ENCODE results near the gene ARHGAP4. TPM values are rescaled to one million over a fixed set of nuclear protein-coding genes. Genes with fewer than 3 reads are reported as not detected.

The ARHGAP4 gene
- total and polyA plus RNA-seq, 2 of the 4 experiments (the other 2 are of a cell fraction): 0.18 to 0.72 TPM

DNA sequence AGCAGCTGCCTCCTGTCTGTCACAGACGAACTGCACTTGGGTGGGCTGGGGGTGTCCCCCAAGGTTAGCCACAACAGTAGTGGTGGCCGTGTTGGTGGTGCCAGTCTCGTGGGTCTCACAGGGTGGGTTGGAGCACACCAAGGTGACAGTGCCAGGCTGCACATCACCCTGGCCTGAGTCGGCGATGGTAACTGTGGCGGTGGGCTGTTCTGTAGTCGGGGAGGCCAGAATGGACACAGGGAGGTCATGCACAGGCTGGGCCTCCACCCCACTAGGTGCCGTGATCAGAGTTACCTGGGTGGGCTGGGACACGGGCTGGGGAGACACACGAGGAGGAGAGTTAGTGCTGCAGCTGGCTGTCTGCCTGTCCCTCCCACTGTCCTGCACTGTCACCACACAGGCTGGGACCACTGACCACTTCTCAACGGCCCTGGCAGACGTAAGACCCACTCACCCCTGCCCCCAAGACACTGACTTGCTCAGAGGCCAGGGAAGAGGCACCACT is 29.2 kb upstream of the ARHGAP4 start:
- no peak for DNase-seq
- peaks cover 0 to 6% of the 10 kb centered on the region in 2 experiments; a peak in 2 of 4 replicates for H3K79me1 ChIP-seq (ENCODE audit: low read depth in 1 of 2, low read length in 2 of 2)
- H2BK120ac ChIP-seq (ENCODE audit: low read depth, low read length): no peak overlapping the region
- H2AK5ac ChIP-seq (ENCODE audit: low read depth, low read length): no peak overlapping the region
- ChIA-PET CTCF (no interaction called here), POLR2A (ENCODE audit: unreplicated experiment) (no interaction called here)
- no peak overlapping the region for H4K8ac ChIP-seq (ENCODE audit: low read depth in 2 of 2, low read length in 2 of 2)
- BruUV-seq (replicated peaks): no TSS peak
- H3K4me2 ChIP-seq (ENCODE audit: low read depth, low read length): no peak overlapping the region
- no peak overlapping the region for H3K23ac ChIP-seq (ENCODE audit: low read depth, low read length)
- H3K27ac ChIP-seq (ENCODE audit: insufficient read depth, low read length): no peak overlapping the region
- no peak overlapping the region for H3K4me3 ChIP-seq (ENCODE audit: insufficient read depth, low read depth, low read length)
- H2AFZ ChIP-seq (replicated peaks; ENCODE audit: low read length, poor library complexity): no peak overlapping the region
- peaks cover 86% of the 10 kb centered on the region for H3K36me3 ChIP-seq (ENCODE audit: control insufficient read depth, insufficient read depth, low read length)
- no peak overlapping the region for H3K4ac ChIP-seq (ENCODE audit: low read depth, low read length)
- H4K20me1 ChIP-seq (ENCODE audit: insufficient read depth, low read length): no peaks in the 10 kb centered on the region
- no peak overlapping the region for H2BK15ac ChIP-seq (ENCODE audit: low read depth, low read length)
- H4K5ac ChIP-seq (ENCODE audit: low read depth, low read length): no peak overlapping the region
- no peak overlapping the region for H2AK9ac ChIP-seq (replicated peaks; ENCODE audit: low read depth, low read length, poor library complexity)
- no peak for ATAC-seq (ENCODE audit: low read depth)
- TF ChIP-seq, protein P1, sequence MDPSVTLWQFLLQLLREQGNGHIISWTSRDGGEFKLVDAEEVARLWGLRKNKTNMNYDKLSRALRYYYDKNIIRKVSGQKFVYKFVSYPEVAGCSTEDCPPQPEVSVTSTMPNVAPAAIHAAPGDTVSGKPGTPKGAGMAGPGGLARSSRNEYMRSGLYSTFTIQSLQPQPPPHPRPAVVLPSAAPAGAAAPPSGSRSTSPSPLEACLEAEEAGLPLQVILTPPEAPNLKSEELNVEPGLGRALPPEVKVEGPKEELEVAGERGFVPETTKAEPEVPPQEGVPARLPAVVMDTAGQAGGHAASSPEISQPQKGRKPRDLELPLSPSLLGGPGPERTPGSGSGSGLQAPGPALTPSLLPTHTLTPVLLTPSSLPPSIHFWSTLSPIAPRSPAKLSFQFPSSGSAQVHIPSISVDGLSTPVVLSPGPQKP (IDR thresholded peaks at IDR 0.05; ENCODE audit: borderline replicate concordance, low read depth, low read length): no peak
- TF ChIP-seq, protein P2, sequence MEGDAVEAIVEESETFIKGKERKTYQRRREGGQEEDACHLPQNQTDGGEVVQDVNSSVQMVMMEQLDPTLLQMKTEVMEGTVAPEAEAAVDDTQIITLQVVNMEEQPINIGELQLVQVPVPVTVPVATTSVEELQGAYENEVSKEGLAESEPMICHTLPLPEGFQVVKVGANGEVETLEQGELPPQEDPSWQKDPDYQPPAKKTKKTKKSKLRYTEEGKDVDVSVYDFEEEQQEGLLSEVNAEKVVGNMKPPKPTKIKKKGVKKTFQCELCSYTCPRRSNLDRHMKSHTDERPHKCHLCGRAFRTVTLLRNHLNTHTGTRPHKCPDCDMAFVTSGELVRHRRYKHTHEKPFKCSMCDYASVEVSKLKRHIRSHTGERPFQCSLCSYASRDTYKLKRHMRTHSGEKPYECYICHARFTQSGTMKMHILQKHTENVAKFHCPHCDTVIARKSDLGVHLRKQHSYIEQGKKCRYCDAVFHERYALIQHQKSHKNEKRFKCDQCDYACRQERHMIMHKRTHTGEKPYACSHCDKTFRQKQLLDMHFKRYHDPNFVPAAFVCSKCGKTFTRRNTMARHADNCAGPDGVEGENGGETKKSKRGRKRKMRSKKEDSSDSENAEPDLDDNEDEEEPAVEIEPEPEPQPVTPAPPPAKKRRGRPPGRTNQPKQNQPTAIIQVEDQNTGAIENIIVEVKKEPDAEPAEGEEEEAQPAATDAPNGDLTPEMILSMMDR (conservative IDR thresholded peaks at IDR 0.05; ENCODE audit: low read depth, low read length): no peak
- TF ChIP-seq NFE2L2 (IDR thresholded peaks at IDR 0.05; ENCODE audit: low read depth, low read length) (no peak), SMC3 (IDR thresholded peaks at IDR 0.05; ENCODE audit: low read depth, low read length) (no peak), RFX5 (IDR thresholded peaks at IDR 0.05; ENCODE audit: low read depth, low read length) (no peak), CEBPB (IDR thresholded peaks at IDR 0.05; ENCODE audit: low read depth, low read length) (no peak), MAFK (IDR thresholded peaks at IDR 0.05; ENCODE audit: low read depth, low read length) (no peak)
- H3K9me1 ChIP-seq (ENCODE audit: insufficient read depth, low read length): no peaks in the 10 kb centered on the region
- 85% methylated on average over 7 of the region's 12 CpGs; no CpG with 5 or more reads in 1 of the 2 experiments for WGBS, 2 experiments (ENCODE audit: extremely low coverage in 2 of 2, insufficient read length in 1 of 2)
- H3K56ac ChIP-seq (ENCODE audit: extremely low read depth, insufficient read depth, low read length): no peak overlapping the region
- no peak overlapping the region for H2BK20ac ChIP-seq (ENCODE audit: low read depth, low read length)
- H3K4me1 ChIP-seq (ENCODE audit: control insufficient read depth, insufficient read depth, low read length): peaks cover 4% of the 10 kb centered on the region
- in situ Hi-C loops (cut with MboI; ENCODE audit: low sequenced_read_pairs) (no loop called here), dilution Hi-C loops (cut with HindIII; ENCODE audit: low sequenced_read_pairs, unreplicated experiment) (no loop called here), intact Hi-C loops (cut with micrococcal nuclease) (no loop called here)
- no peaks in the 10 kb centered on the region for H3K27me3 ChIP-seq (ENCODE audit: control insufficient read depth, insufficient read depth, low read length)
- no peak overlapping the region for H3K9ac ChIP-seq (ENCODE audit: low read depth, low read length)
- no peak overlapping the region for H3K18ac ChIP-seq (ENCODE audit: low read depth, low read length)
- H3K14ac ChIP-seq (replicated peaks; ENCODE audit: low read depth, low read length): no peak overlapping the region
- no peaks in the 10 kb centered on the region for H3K9me3 ChIP-seq (ENCODE audit: control insufficient read depth, insufficient read depth, low read length)
- no peak overlapping the region for H2BK5ac ChIP-seq (ENCODE audit: low read depth, low read length, poor library complexity, severe bottlenecking)
- H4K91ac ChIP-seq (ENCODE audit: insufficient read depth, low read depth, low read length): no peak overlapping the region

Measured in IMR-90 (cell line).